ENCODE results near the gene HIC1. TPM values are rescaled to one million over a fixed set of nuclear protein-coding genes. Genes with fewer than 3 reads are reported as not detected.
A peak's percentile ranks its signal among the peaks of the same experiment; 100 is the strongest.

HIC1 gene
- total and polyA plus RNA-seq, 3 experiments from 2014 or later: 1.3 to 42.7 (median 39.5) TPM

DNA sequence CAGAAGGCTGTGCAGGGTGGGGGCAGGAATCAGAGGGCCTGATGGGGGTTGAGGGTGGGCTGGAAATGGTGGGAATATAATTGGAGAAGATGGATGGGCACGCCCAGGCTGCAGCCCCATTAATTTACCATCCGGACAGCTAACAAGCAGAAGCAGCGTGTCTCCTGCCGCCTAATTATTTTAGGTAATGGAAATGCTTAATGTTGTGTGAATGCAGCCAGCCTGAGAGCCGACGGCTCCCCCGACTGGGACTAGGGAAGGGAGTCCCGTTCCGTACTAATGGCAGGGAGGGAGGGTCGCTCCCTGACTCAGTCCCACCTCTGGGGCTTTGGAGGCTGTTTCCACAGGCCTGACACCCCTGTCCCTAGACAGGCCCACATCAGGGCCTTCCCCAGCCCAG is 17.7 kb upstream of the HIC1 start:
- ChIA-PET POLR2A (no interaction called here), CTCF (interaction anchor here (0.7 to 1.3 kb wide), 2 partner anchors 18 kb away, joined by 3 read pairs; partner anchors contain the start of gene HIC1)
- no peak for DNase-seq
- Mint-ChIP-seq H3K4me1 (peaks cover 12 to 24% (median 12%) of the 10 kb centered on the region in 3 donors), H3K36me3 (peaks cover 0 to 59% (median 6%) of the 10 kb centered on the region in 3 donors), H3K27ac (no peak overlapping the region), H3K9me3 (no peaks in the 10 kb centered on the region), H3K4me3 (no peak overlapping the region), H3K27me3 (peaks cover 0 to 4% of the 10 kb centered on the region in 2 donors)
- H3K9me3 ChIP-seq (ENCODE audit: low read length): no peaks in the 10 kb centered on the region
- H3K4me1 ChIP-seq (ENCODE audit: insufficient read depth, low read length): peaks cover 9% of the 10 kb centered on the region
- H3K27me3 ChIP-seq (ENCODE audit: insufficient read depth, low read length, poor library complexity, severe bottlenecking): no peaks in the 10 kb centered on the region
- H3K27ac ChIP-seq (ENCODE audit: low read depth, low read length): no peak overlapping the region
- peaks cover 15% of the 10 kb centered on the region for H3K36me3 ChIP-seq (ENCODE audit: insufficient read depth, low read length)
- H3K4me3 ChIP-seq (ENCODE audit: low read length): no peak overlapping the region

DNA sequence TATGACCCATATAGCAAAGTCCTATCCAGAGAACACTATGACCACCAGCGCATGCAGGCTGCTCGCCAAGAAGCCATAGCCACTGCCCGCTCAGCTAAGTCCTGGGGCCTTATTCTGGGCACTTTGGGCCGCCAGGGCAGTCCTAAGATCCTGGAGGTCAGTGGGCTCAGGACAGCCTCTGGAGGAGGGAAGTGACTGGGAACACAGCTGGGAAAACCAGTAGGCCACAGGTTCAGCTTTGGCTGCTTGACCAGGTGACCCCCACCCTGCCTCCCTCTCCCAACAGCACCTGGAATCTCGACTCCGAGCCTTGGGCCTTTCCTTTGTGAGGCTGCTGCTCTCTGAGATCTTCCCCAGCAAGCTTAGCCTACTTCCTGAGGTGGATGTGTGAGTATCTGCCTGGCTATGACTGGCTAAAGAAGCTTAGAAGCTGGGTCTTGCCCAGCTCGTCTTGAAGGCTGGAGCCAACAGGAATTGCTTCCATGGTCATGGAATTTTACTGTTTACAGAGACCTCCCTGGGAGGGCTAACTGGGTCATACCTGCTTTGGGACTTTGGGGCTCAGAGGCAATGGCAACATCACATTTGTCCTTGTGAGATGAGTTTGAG is 14.6 kb upstream of the HIC1 start:
- CTCF ChIA-PET: interaction anchor here (1.3 to 1.8 kb wide), 3 partner anchors 9 to 14 kb away, joined by 4 to 7 read pairs (median 7); partner anchors contain the start of gene HIC1
- H3K4me1 Mint-ChIP-seq: peaks cover 11 to 27% (median 15%) of the 10 kb centered on the region in 3 donors
- H3K27me3 Mint-ChIP-seq: peaks cover 0 to 4% of the 10 kb centered on the region in 2 donors
- no peak for DNase-seq
- peaks cover 24% of the 10 kb centered on the region for H3K36me3 ChIP-seq (ENCODE audit: insufficient read depth, low read length)
- POLR2A ChIA-PET: interaction anchor here (1.1 kb wide), 1 partner anchor 10 kb away, joined by 3 read pairs; the partner anchor contains the start of gene DPH1
- no peak overlapping the region for H3K27ac ChIP-seq (ENCODE audit: low read depth, low read length)
- no peaks in the 10 kb centered on the region for H3K9me3 ChIP-seq (ENCODE audit: low read length)
- no peaks in the 10 kb centered on the region for H3K27me3 ChIP-seq (ENCODE audit: insufficient read depth, low read length, poor library complexity, severe bottlenecking)
- H3K9me3 Mint-ChIP-seq: no peaks in the 10 kb centered on the region
- peak overlapping the region in 6 of 7 donors; percentile 67 to 89 (median 78) for H3K4me3 Mint-ChIP-seq
- H3K4me3 ChIP-seq (ENCODE audit: low read length): no peak overlapping the region
- H3K36me3 Mint-ChIP-seq: peaks cover 0 to 63% (median 9%) of the 10 kb centered on the region in 3 donors
- peak overlapping the region in 7 of 8 donors; percentile 71 to 98 (median 85) for H3K27ac Mint-ChIP-seq
- peaks cover 20% of the 10 kb centered on the region for H3K4me1 ChIP-seq (ENCODE audit: insufficient read depth, low read length)

DNA sequence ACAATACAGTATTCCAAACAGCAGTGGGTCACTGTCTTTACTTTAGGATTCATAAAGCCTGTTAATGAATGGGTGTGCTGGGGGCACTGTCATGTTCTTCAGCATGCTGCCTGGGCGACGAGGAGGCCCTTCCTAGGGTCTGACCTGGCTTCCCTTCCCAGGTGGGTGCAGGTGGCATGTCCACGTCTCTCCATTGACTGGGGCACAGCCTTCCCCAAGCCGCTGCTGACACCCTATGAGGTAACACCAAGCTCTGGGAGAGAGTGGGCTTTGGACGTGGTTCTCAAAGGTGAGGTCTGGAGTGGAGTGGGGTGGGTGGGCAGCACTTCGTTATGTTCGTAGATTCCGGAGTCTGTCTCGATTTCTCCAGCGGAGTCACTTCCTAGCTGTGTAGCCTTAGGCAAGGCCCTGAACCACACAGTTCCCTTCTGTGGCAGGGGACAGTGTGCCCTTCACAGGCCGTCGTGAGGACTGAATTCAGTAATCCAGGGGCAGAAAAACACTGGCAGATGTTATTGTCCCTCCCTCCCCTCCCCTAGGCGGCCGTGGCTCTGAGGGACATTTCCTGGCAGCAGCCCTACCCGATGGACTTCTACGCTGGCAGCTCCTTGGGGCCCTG is 13.9 kb upstream of the HIC1 start:
- Histone ChIP-seq H3K4me3 (ENCODE audit: low read length) (peak overlapping the region; percentile 92), H3K4me1 (ENCODE audit: insufficient read depth, low read length) (peaks cover 20% of the 10 kb centered on the region), H3K36me3 (ENCODE audit: insufficient read depth, low read length) (peaks cover 24% of the 10 kb centered on the region), H3K27ac (ENCODE audit: low read depth, low read length) (peak overlapping the region; percentile 93), H3K9me3 (ENCODE audit: low read length) (no peaks in the 10 kb centered on the region), H3K27me3 (ENCODE audit: insufficient read depth, low read length, poor library complexity, severe bottlenecking) (no peaks in the 10 kb centered on the region)
- ChIA-PET POLR2A (interaction anchor here (0.6 to 1.5 kb wide), 5 partner anchors 10 to 41 kb away, joined by 3 read pairs; partner anchors contain the start of gene DPH1), CTCF (interaction anchor here (0.9 to 1.8 kb wide), 6 partner anchors 9 to 16 kb away, joined by 3 to 7 read pairs (median 4); partner anchors contain the start of gene HIC1)
- H3K27ac Mint-ChIP-seq: peak overlapping the region in 7 of 8 donors; percentile 57 to 98 (median 85)
- peak overlapping the region; percentile 67 to 96 (median 85) for H3K4me3 Mint-ChIP-seq
- H3K4me1 Mint-ChIP-seq: peaks cover 11 to 27% (median 15%) of the 10 kb centered on the region in 3 donors
- peaks cover 0 to 4% of the 10 kb centered on the region in 2 donors for H3K27me3 Mint-ChIP-seq
- no peak for DNase-seq
- H3K36me3 Mint-ChIP-seq: peaks cover 0 to 58% (median 9%) of the 10 kb centered on the region in 3 donors
- H3K9me3 Mint-ChIP-seq: no peaks in the 10 kb centered on the region

DNA sequence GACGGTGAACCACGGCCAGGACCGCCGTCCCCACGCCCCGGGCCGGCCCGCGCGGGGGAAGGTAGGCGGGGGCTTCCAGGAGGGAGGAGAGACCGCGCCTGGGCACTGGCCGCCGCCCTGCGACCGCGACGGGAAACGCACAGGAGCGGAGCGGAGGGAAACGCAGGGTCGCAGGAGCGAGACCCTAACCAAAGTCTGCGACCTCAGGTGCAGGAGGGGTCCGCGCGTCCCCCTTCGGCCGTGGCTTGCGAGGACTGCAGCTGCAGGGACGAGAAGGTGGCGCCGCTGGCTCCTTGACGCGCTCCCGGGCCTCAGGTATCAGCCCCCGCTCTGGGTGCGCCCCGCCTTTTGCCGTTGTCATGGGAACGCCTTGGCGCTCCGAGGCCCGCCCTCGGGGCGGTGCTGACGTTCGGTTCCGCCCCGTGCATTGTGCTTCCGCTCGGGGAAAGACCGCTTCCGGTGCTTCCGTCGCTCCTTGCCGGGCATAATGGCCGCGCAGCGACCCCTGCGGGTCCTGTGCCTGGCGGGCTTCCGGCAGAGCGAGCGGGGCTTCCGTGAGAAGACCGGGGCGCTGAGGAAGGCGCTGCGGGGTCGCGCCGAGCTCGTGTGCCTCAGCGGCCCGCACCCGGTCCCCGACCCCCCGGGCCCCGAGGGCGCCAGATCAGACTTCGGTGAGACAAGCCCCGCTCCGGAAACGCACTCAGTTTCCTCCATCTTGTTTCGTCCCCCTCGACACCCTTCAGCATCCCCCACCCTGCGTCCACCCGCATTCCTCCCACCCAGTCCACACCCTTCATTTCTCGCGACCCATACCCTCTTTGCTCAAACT is 13.1 kb upstream of the HIC1 start, which contains the start of gene OVCA2:
Gene OVCA2, plus strand, starts transcription at position 462 of the 829 bp plus-strand sequence. Its CDS starts 26 bp downstream, at position 488.
- H3K4me3 Mint-ChIP-seq: peak within 1 kb of the TSS; percentile 85 to 97 (median 90)
- POLR2A ChIA-PET: interaction anchor here (0.6 to 1.5 kb wide), 4 partner anchors 11 to 41 kb away, joined by 3 read pairs; no protein-coding TSS in a partner anchor
- Histone ChIP-seq H3K4me1 (ENCODE audit: insufficient read depth, low read length) (peaks cover 20% of the 10 kb centered on the region), H3K4me3 (ENCODE audit: low read length) (peak within 1 kb of the TSS; percentile 92), H3K9me3 (ENCODE audit: low read length) (no peaks in the 10 kb centered on the region), H3K27ac (ENCODE audit: low read depth, low read length) (peak within 1 kb of the TSS; percentile 93), H3K36me3 (ENCODE audit: insufficient read depth, low read length) (peaks cover 16% of the 10 kb centered on the region), H3K27me3 (ENCODE audit: insufficient read depth, low read length, poor library complexity, severe bottlenecking) (no peaks in the 10 kb centered on the region)
- H3K9me3 Mint-ChIP-seq: no peaks in the 10 kb centered on the region
- DNase-seq: peak; percentile 96 to 98 (median 97)
- H3K4me1 Mint-ChIP-seq: peaks cover 11 to 27% (median 15%) of the 10 kb centered on the region in 3 donors
- peak within 1 kb of the TSS; percentile 89 to 99 (median 98) for H3K27ac Mint-ChIP-seq
- CTCF ChIA-PET: interaction anchor here (0.9 to 1.8 kb wide), 5 partner anchors 10 to 373 kb away, joined by 3 to 7 read pairs (median 4); partner anchors contain the start of gene HIC1
- peaks cover 0 to 51% (median 8%) of the 10 kb centered on the region in 3 donors for H3K36me3 Mint-ChIP-seq
- peaks cover 0 to 4% of the 10 kb centered on the region in 2 donors for H3K27me3 Mint-ChIP-seq

DNA sequence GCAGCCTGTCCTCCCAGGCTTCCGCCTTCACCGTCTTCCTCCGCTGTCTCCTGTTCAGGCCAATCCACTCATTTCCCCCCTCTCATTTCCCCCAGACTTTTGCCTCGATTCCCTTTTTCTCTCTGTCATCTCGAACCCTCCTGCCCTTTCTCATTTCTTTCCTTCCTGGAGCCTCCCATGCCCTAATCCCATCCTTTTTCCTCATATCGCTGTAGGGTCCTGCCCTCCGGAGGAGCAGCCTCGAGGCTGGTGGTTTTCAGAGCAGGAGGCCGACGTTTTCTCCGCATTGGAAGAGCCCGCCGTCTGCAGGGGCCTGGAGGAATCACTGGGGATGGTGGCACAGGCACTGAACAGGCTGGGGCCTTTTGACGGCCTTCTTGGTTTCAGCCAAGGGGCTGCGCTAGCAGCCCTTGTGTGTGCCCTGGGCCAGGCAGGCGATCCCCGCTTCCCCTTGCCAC is 12.5 kb upstream of the HIC1 start:
- H3K27ac ChIP-seq (ENCODE audit: low read depth, low read length): peak overlapping the region; percentile 93
- DNase-seq: no peak
- H3K36me3 Mint-ChIP-seq: peaks cover 0 to 44% (median 7%) of the 10 kb centered on the region in 3 donors
- ChIA-PET CTCF (interaction anchor here (1.0 to 1.8 kb wide), 2 partner anchors 9 to 374 kb away, joined by 3 to 4 read pairs; no protein-coding TSS in a partner anchor), POLR2A (interaction anchor here (1.5 kb wide), 1 partner anchor 11 kb away, joined by 3 read pairs; no protein-coding TSS in a partner anchor)
- H3K27ac Mint-ChIP-seq: peak overlapping the region; percentile 89 to 99 (median 98)
- H3K9me3 ChIP-seq (ENCODE audit: low read length): no peaks in the 10 kb centered on the region
- H3K4me1 ChIP-seq (ENCODE audit: insufficient read depth, low read length): peaks cover 20% of the 10 kb centered on the region
- peaks cover 12% of the 10 kb centered on the region for H3K36me3 ChIP-seq (ENCODE audit: insufficient read depth, low read length)
- H3K4me3 ChIP-seq (ENCODE audit: low read length): peak overlapping the region; percentile 92
- peaks cover 0 to 4% of the 10 kb centered on the region in 2 donors for H3K27me3 Mint-ChIP-seq
- H3K4me1 Mint-ChIP-seq: peaks cover 11 to 27% (median 15%) of the 10 kb centered on the region in 3 donors
- peak overlapping the region; percentile 85 to 97 (median 90) for H3K4me3 Mint-ChIP-seq
- H3K9me3 Mint-ChIP-seq: no peaks in the 10 kb centered on the region
- no peaks in the 10 kb centered on the region for H3K27me3 ChIP-seq (ENCODE audit: insufficient read depth, low read length, poor library complexity, severe bottlenecking)

DNA sequence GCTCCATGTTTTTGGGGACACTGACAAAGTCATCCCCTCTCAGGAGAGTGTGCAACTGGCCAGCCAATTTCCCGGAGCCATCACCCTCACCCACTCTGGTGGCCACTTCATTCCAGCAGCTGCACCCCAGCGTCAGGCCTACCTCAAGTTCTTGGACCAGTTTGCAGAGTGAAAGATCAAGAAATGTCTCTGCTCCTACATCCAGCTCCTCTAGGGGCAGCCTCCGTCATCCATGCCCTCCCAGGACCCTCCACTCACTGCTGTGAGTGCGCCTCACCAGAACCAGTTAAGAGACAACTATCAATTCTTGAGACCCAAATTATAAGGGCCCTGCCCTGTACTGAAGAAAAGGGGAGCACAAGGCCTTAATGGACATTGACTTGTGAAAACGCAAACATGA is 12.0 kb upstream of the HIC1 start:
- no peak for DNase-seq
- Histone ChIP-seq H3K36me3 (ENCODE audit: insufficient read depth, low read length) (peaks cover 9% of the 10 kb centered on the region), H3K27me3 (ENCODE audit: insufficient read depth, low read length, poor library complexity, severe bottlenecking) (no peaks in the 10 kb centered on the region), H3K4me3 (ENCODE audit: low read length) (no peak overlapping the region), H3K27ac (ENCODE audit: low read depth, low read length) (no peak overlapping the region), H3K4me1 (ENCODE audit: insufficient read depth, low read length) (peaks cover 20% of the 10 kb centered on the region), H3K9me3 (ENCODE audit: low read length) (no peaks in the 10 kb centered on the region)
- POLR2A ChIA-PET: no interaction called here
- Mint-ChIP-seq H3K27ac (peak overlapping the region; percentile 89 to 99 (median 98)), H3K27me3 (peaks cover 0 to 4% of the 10 kb centered on the region in 2 donors), H3K36me3 (peaks cover 0 to 39% (median 7%) of the 10 kb centered on the region in 3 donors), H3K4me1 (peaks cover 11 to 27% (median 15%) of the 10 kb centered on the region in 3 donors), H3K4me3 (peak overlapping the region; percentile 85 to 97 (median 90)), H3K9me3 (no peaks in the 10 kb centered on the region)
- CTCF ChIA-PET: no interaction called here

DNA sequence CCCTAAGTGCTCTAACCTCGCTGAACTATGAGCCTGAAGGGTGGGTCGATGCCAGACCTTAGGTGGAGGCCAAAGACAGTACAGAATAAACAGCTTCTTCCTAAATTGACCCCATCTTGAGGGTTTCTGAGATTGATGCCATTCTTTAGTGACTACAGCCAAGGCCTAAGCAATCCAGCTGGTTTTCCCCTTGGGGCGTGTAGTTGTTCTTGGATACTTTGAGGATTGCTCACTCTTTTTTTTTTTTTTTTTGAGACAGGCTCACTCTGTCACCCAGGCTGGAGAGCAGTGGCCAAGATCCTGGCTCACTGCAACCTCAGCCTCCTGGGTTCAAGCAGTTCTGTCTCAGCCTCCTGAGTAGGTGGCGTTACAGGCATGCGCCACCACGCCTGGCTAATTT is 11.1 kb upstream of the HIC1 start:
- POLR2A ChIA-PET: no interaction called here

More for the DNA sequence above, 11.1 kb upstream of the HIC1 start:
- Histone ChIP-seq H3K4me3 (ENCODE audit: low read length) (no peak overlapping the region), H3K27ac (ENCODE audit: low read depth, low read length) (no peak overlapping the region), H3K36me3 (ENCODE audit: insufficient read depth, low read length) (peaks cover 9% of the 10 kb centered on the region), H3K9me3 (ENCODE audit: low read length) (no peaks in the 10 kb centered on the region), H3K4me1 (ENCODE audit: insufficient read depth, low read length) (peaks cover 23% of the 10 kb centered on the region), H3K27me3 (ENCODE audit: insufficient read depth, low read length, poor library complexity, severe bottlenecking) (no peaks in the 10 kb centered on the region)
- peaks cover 0 to 32% (median 7%) of the 10 kb centered on the region in 3 donors for H3K36me3 Mint-ChIP-seq
- peak overlapping the region; percentile 63 to 98 (median 95) for H3K27ac Mint-ChIP-seq
- no peaks in the 10 kb centered on the region for H3K9me3 Mint-ChIP-seq
- H3K4me1 Mint-ChIP-seq: peaks cover 12 to 31% (median 19%) of the 10 kb centered on the region in 3 donors
- H3K4me3 Mint-ChIP-seq: peak overlapping the region in 6 of 7 donors; percentile 89 to 97 (median 92)
- H3K27me3 Mint-ChIP-seq: peaks cover 0 to 4% of the 10 kb centered on the region in 2 donors
- no peak for DNase-seq
- CTCF ChIA-PET: interaction anchor here (2.7 kb wide), 1 partner anchor 201 kb away, joined by 7 read pairs; no protein-coding TSS in a partner anchor
